H1 (cell line): ENCODE results near the gene SVIL. TPM values are rescaled to one million over a fixed set of nuclear protein-coding genes. Genes with fewer than 3 reads are reported as not detected.

Source experiments
- CTCF ChIA-PET: fragments of 300-600 bp; sonication (Branson Sonifier 250); formaldehyde crosslinking; loops from one replicate; lab custom pipeline; 2021; ENCODE audit not compliant: partially characterized antibody; lab: Charles Lee
- POLR2A ChIA-PET: fragments of 300-600 bp; sonication (Branson Sonifier 250); formaldehyde crosslinking; loops from one replicate; lab custom pipeline; 2021; ENCODE audit warnings: inconsistent platforms; ENCODE audit not compliant: partially characterized antibody; lab: Charles Lee
- DNase-seq, 2 experiments: peaks; one replicate each; pipeline versions ENCODE4 v3.0.0 to v3.0.0-alpha.2; 2010 to 2022; ENCODE audit warnings: low spot score in 2 of 2, low read depth in 1 of 2, mixed read lengths in 1 of 2
- FAIRE-seq: peaks from 2 replicates; lab custom pipeline; 2011; peaks lifted over from hg19 to GRCh38; lab: Jason Lieb, UNC
- H2AFZ ChIP-seq: 2 replicates; pipeline ENCODE4 v1.8.1; 2012; ENCODE audit warnings: low read length, inconsistent platforms
- H2AK5ac ChIP-seq: 2 replicates; pipeline ENCODE4 v1.6.1; 2013; ENCODE audit warnings: low read depth, low read length
- H2BK120ac ChIP-seq: replicated peaks from 2 replicates; pipeline ENCODE3; 2013; ENCODE audit warnings: low read depth, low read length, inconsistent platforms
- H2BK12ac ChIP-seq: 2 replicates; pipeline ENCODE4 v1.6.1; 2013; ENCODE audit warnings: low read depth, low read length
- H2BK15ac ChIP-seq: 2 replicates; pipeline ENCODE4 v1.6.1; 2013; ENCODE audit warnings: low read length
- H2BK20ac ChIP-seq: 2 replicates; pipeline ENCODE4 v1.6.1; 2013; ENCODE audit warnings: low read length
- H2BK5ac ChIP-seq: 2 replicates; pipeline ENCODE4 v1.6.1; 2013; ENCODE audit warnings: low read depth, low read length
- H3K14ac ChIP-seq: 2 replicates; pipeline ENCODE4 v1.6.1; 2013; ENCODE audit warnings: inconsistent platforms; ENCODE audit not compliant: insufficient read length
- H3K18ac ChIP-seq: 2 replicates; pipeline ENCODE4 v1.6.1; 2013; ENCODE audit warnings: low read length; ENCODE audit errors: extremely low read depth
- H3K23ac ChIP-seq: 2 replicates; pipeline ENCODE4 v1.6.1; 2013; ENCODE audit warnings: inconsistent platforms; ENCODE audit not compliant: insufficient read length
- H3K23me2 ChIP-seq: 2 replicates; pipeline ENCODE4 v1.6.1; 2013; ENCODE audit warnings: low read depth, low read length
- H3K27ac ChIP-seq: 2 replicates; pipeline ENCODE4 v1.6.1; 2011; ENCODE audit warnings: low read depth, low read length, inconsistent platforms
- H3K27me3 ChIP-seq, 4 experiments: replicated peaks in 1 of 4; 1 replicate in 1 of 4; 2 replicates in 3 of 4; pipeline versions ENCODE4 v1.6.1 to v1.8.1; 2011 to 2013; ENCODE audit warnings: low read length in 3 of 4, mild to moderate bottlenecking in 3 of 4, inconsistent platforms in 2 of 4, mixed read lengths in 2 of 4, moderate library complexity in 1 of 4; ENCODE audit not compliant: control insufficient read depth in 3 of 4, insufficient read depth in 3 of 4; ENCODE audit errors: extremely low read depth in 1 of 4
- H3K36me3 ChIP-seq, 4 experiments: 2 replicates each; pipeline versions ENCODE4 v1.6.1 to v1.8.1; 2011 to 2013; ENCODE audit warnings: mild to moderate bottlenecking in 4 of 4, low read length in 3 of 4, moderate library complexity in 2 of 4, control low read depth in 1 of 4, inconsistent platforms in 1 of 4; ENCODE audit not compliant: insufficient read depth in 4 of 4, control insufficient read depth in 2 of 4
- H3K4ac ChIP-seq: replicated peaks from 2 replicates; pipeline ENCODE3; 2013; ENCODE audit warnings: low read length, low read depth, mixed read lengths, inconsistent platforms; ENCODE audit not compliant: insufficient read length
- H3K4me1 ChIP-seq, 4 experiments: replicated peaks in 1 of 4; 1 replicate in 1 of 4; 2 replicates in 3 of 4; pipeline versions ENCODE4 v1.6.1 to v1.8.1; 2011 to 2013; ENCODE audit warnings: low read length in 3 of 4, inconsistent platforms in 2 of 4, mixed read lengths in 1 of 4; ENCODE audit not compliant: insufficient read depth in 4 of 4, control insufficient read depth in 3 of 4
- H3K4me2 ChIP-seq, 2 experiments: 2 replicates each; pipeline versions ENCODE4 v1.6.1 to v1.8.1; 2011 to 2013; ENCODE audit warnings: low read depth in 2 of 2, low read length in 2 of 2, control low read depth in 1 of 2, inconsistent platforms in 1 of 2, mild to moderate bottlenecking in 1 of 2; ENCODE audit not compliant: insufficient read depth in 1 of 2
- H3K4me3 ChIP-seq, 4 experiments: fragments of 200-600, 300-600 bp in 1 of 4; sonication (generic), shearing (Covaris generic), sonication (Bioruptor Twin) in 1 of 4; 2 replicates each; pipeline versions ENCODE4 v1.5.1 to v1.8.1; 2011 to 2016; ENCODE audit warnings: low read length in 4 of 4, low read depth in 3 of 4, control low read depth in 2 of 4, inconsistent platforms in 2 of 4, mild to moderate bottlenecking in 2 of 4, mixed read lengths in 1 of 4, moderate library complexity in 1 of 4; ENCODE audit not compliant: insufficient read depth in 2 of 4; ENCODE audit errors: extremely low read depth in 1 of 4
- H3K56ac ChIP-seq: replicated peaks from 2 replicates; pipeline ENCODE3; 2013; ENCODE audit warnings: low read depth, mild to moderate bottlenecking, mixed read lengths, low read length, inconsistent platforms; ENCODE audit not compliant: insufficient read length
- H3K79me1 ChIP-seq: 2 replicates; pipeline ENCODE4 v1.6.1; 2013; ENCODE audit warnings: low read depth, low read length, control low read depth
- H3K79me2 ChIP-seq, 2 experiments: 2 replicates each; pipeline versions ENCODE4 v1.6.1 to v1.8.1; 2012 to 2013; ENCODE audit warnings: low read length in 2 of 2, mild to moderate bottlenecking in 2 of 2, inconsistent platforms in 1 of 2; ENCODE audit not compliant: insufficient read depth in 2 of 2, control insufficient read depth in 1 of 2
- H3K9ac ChIP-seq, 4 experiments: replicated peaks in 1 of 4; 1 replicate in 1 of 4; 2 replicates in 3 of 4; pipeline versions ENCODE4 v1.6.1 to v1.8.1; 2011 to 2013; ENCODE audit warnings: low read depth in 3 of 4, low read length in 3 of 4, control low read depth in 2 of 4, mild to moderate bottlenecking in 2 of 4, moderate library complexity in 2 of 4, inconsistent platforms in 1 of 4; ENCODE audit errors: extremely low read depth in 1 of 4
- H3K9me3 ChIP-seq, 2 experiments: 2 replicates each; pipeline versions ENCODE4 v1.6.1 to v1.8.1; 2012 to 2013; ENCODE audit warnings: mild to moderate bottlenecking in 2 of 2, moderate library complexity in 2 of 2, control low read depth in 1 of 2, inconsistent platforms in 1 of 2, low read depth in 1 of 2, low read length in 1 of 2, mixed read lengths in 1 of 2; ENCODE audit not compliant: insufficient read depth in 2 of 2
- H4K20me1 ChIP-seq, 2 experiments: replicated peaks in 1 of 2; 2 replicates each; pipeline versions ENCODE3 to v1.8.1; 2011 to 2013; ENCODE audit warnings: inconsistent platforms in 2 of 2, low read length in 2 of 2, mild to moderate bottlenecking in 1 of 2; ENCODE audit not compliant: insufficient read depth in 2 of 2, control insufficient read depth in 1 of 2
- H4K5ac ChIP-seq: 2 replicates; pipeline ENCODE4 v1.6.1; 2013; ENCODE audit warnings: low read length, low read depth, mixed read lengths, inconsistent platforms; ENCODE audit not compliant: insufficient read length
- H4K8ac ChIP-seq: 2 replicates; pipeline ENCODE4 v1.8.0; 2013; ENCODE audit warnings: mild to moderate bottlenecking, moderate library complexity, low read length, inconsistent platforms; ENCODE audit not compliant: insufficient read depth; ENCODE audit errors: extremely low read depth
- H4K91ac ChIP-seq: replicated peaks from 2 replicates; pipeline ENCODE3; 2013; ENCODE audit warnings: low read length, mixed read lengths, inconsistent platforms; ENCODE audit not compliant: insufficient read length
- CBX8 ChIP-seq: fragments of 300-800, 300-1000 bp; sonication (generic); IDR thresholded peaks from 2 replicates; pipeline ENCODE4 v1.7.1; 2016; ENCODE audit warnings: low read depth, low read length, borderline replicate concordance
- whole genome bisulfite sequencing, 2 experiments: shearing (Covaris generic) in 1 of 2; methylation state at CpG; one replicate each; pipeline versions ENCODE4 v1.1.6 to v1.1.7; 2013 to 2015; ENCODE audit warnings: low lambda C conversion rate in 2 of 2, mixed read lengths in 2 of 2, inconsistent platforms in 1 of 2, low coverage in 1 of 2, missing lambda C conversion rate in 1 of 2; ENCODE audit not compliant: insufficient replicate concordance in 2 of 2, insufficient coverage in 1 of 2, insufficient read length in 1 of 2; ENCODE audit errors: extremely low coverage in 1 of 2, missing lambda C conversion rate in 1 of 2; 5-methylcytosine and 5-hydroxymethylcytosine counted together
- polyA plus RNA-seq, 7 experiments: library from polyadenylated mRNA; depleted of rRNA in 3 of 7; stranded (reverse) in 5 of 7; unstranded in 2 of 7; fragments of >200 nt in 5 of 7; fragments of 200-250 nt in 2 of 7; gene quantifications; 1 replicate in 5 of 7; 2 replicates in 1 of 7; 4 replicates in 1 of 7; pipeline versions ENCODE4 v1.2.1 to v1.2.3, GENCODE V29; 2011 to 2013; ENCODE audit warnings: missing spikeins in 2 of 7, mixed read lengths in 2 of 7
- total RNA-seq: library from RNA; stranded (reverse); fragmentation: NEBNext Ultra II Directional; extraction: Animal tissue kit (Norgen Biotek cat#: 25700); gene quantifications from 2 replicates; pipeline ENCODE4 v1.2.1, GENCODE V29; 2021
- TF ChIP-seq, protein P1 (sequence below): IDR thresholded peaks from 2 replicates; pipeline ENCODE4 v1.6.1; 2012; ENCODE audit warnings: low read length, inconsistent platforms

SVIL gene
- total and polyA plus RNA-seq, 2 of the 8 experiments (the other 6 are each of a cell fraction or from before 2014, with no cell fraction given): 4.7 to 15.4 TPM

DNA sequence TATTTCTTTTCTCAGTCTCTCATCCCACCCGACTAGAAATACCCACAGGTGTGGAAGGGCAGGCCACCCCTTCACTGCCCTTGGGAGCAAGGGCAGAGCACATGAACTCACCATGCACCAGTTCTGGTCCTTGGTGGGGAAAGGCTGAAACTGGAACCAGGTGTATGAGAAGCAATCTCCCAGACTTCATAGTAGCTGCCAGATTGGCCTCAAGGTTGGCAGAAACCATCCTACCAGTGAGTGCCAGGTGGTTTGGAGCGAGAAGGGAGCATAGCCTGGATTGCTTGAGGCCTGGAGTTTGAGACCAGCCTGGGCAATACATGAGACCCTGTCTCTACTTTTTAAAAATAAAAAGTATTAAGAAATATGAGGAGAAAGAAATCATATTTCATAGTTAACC, 207.1 kb downstream of the SVIL start:
- DNase-seq (no peak), FAIRE-seq (no peak)
- 85% methylated on average over 2 of the region's 2 CpGs; no CpG with 5 or more reads in 1 of the 2 experiments for WGBS, 2 experiments
- no peak overlapping the region for H3K4me2 ChIP-seq
- H3K79me2 ChIP-seq: no peaks in the 10 kb centered on the region
- H2BK12ac ChIP-seq: no peak overlapping the region
- no peak overlapping the region for H4K91ac ChIP-seq
- no peak overlapping the region for H2AFZ ChIP-seq
- H4K5ac ChIP-seq: no peak overlapping the region
- no peak overlapping the region for H3K18ac ChIP-seq
- ChIA-PET POLR2A (no interaction called here), CTCF (interaction anchor here (1.1 to 2.2 kb wide), 5 partner anchors 15 to 69 kb away, joined by 3 to 10 read pairs (median 4); no protein-coding TSS in a partner anchor)
- H4K8ac ChIP-seq: no peak overlapping the region
- no peak overlapping the region for H3K4me3 ChIP-seq
- H2BK20ac ChIP-seq: no peak overlapping the region
- H2BK5ac ChIP-seq: no peak overlapping the region
- no peak overlapping the region for H2BK120ac ChIP-seq
- H4K20me1 ChIP-seq: no peaks in the 10 kb centered on the region
- TF ChIP-seq CBX8: no peak
- TF ChIP-seq, protein P1, sequence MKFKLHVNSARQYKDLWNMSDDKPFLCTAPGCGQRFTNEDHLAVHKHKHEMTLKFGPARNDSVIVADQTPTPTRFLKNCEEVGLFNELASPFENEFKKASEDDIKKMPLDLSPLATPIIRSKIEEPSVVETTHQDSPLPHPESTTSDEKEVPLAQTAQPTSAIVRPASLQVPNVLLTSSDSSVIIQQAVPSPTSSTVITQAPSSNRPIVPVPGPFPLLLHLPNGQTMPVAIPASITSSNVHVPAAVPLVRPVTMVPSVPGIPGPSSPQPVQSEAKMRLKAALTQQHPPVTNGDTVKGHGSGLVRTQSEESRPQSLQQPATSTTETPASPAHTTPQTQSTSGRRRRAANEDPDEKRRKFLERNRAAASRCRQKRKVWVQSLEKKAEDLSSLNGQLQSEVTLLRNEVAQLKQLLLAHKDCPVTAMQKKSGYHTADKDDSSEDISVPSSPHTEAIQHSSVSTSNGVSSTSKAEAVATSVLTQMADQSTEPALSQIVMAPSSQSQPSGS: no peak
- no peak overlapping the region for H3K23ac ChIP-seq
- H2AK5ac ChIP-seq: no peak overlapping the region
- no peaks in the 10 kb centered on the region for H3K23me2 ChIP-seq
- H3K56ac ChIP-seq: no peak overlapping the region
- H3K27ac ChIP-seq: no peak overlapping the region
- no peak overlapping the region for H3K14ac ChIP-seq
- no peaks in the 10 kb centered on the region for H3K9me3 ChIP-seq
- H3K27me3 ChIP-seq: no peaks in the 10 kb centered on the region
- H3K9ac ChIP-seq: no peak overlapping the region
- no peaks in the 10 kb centered on the region for H3K79me1 ChIP-seq
- no peak overlapping the region for H3K4ac ChIP-seq
- H3K4me1 ChIP-seq: no peaks in the 10 kb centered on the region
- no peaks in the 10 kb centered on the region for H3K36me3 ChIP-seq
- H2BK15ac ChIP-seq: no peak overlapping the region
